Caki2 (cell line): ENCODE data around the gene ADCK2. TPM values are rescaled to one million over a fixed set of nuclear protein-coding genes. Genes with fewer than 3 reads are reported as not detected.
"Not testable (repeated sequence)": the region's sequence is repeated elsewhere in the genome, so short reads cannot be mapped to it uniquely, and the experiment has no call there.

ENCODE experiments used
- DNase-seq: peaks from one replicate; pipeline ENCODE4 v3.0.0-alpha.2; 2015; ENCODE audit warnings: low read depth
- in situ Hi-C: cut with HindIII; loops from 2 replicates; pipeline ENCODE4 v1.10.0; 2016; ENCODE audit warnings: low sequenced_read_pairs, low pct_unique_long_range_greater_than_20kb, mixed read lengths
- total RNA-seq: library from RNA; depleted of rRNA; stranded (reverse); fragments of >200 nt; shearing (Covaris generic); gene quantifications from 2 replicates; pipeline ENCODE4 v1.2.3, GENCODE V29; 2014; ENCODE audit warnings: low replicate concordance; rRNA removed

The ADCK2 gene
- 49.0 and 52.8 TPM in 2 replicates for total RNA-seq

- in situ Hi-C loops, result no loop called here
- no peak for DNase-seq
These were observed at the start of gene ADCK2 for GRCh38 chr7:140672382-140673062. Gene ADCK2, plus strand, starts transcription at chr7:140672945. Its CDS starts 386 bp downstream, at chr7:140673331.

GRCh38 chr7:140623980-140624379 lies 48.8 kb upstream of the ADCK2 start:
- in situ Hi-C loops, result no loop called here
- no peak for DNase-seq

GRCh38 chr7:140624392-140625191 lies 48.2 kb upstream of the ADCK2 start:
- in situ Hi-C loops, result no loop called here
- no peak for DNase-seq

- in situ Hi-C loops, DNase-seq: not testable (repeated sequence)
These were observed 47.6 kb upstream of the ADCK2 start for GRCh38 chr7:140625192-140625558.

GRCh38 chr7:140625908-140626868 lies 46.6 kb upstream of the ADCK2 start:
- DNase-seq, result peak; percentile 50

GRCh38 chr7:140631021-140631420 lies 41.7 kb upstream of the ADCK2 start:
- DNase-seq, result no peak
- in situ Hi-C loops, result no loop called here

More at GRCh38 chr7:140625908-140626868, 46.6 kb upstream of the ADCK2 start:
- in situ Hi-C loops, result no loop called here

- DNase-seq, result no peak
- in situ Hi-C loops, result no loop called here
These were observed 41.1 kb upstream of the ADCK2 start for GRCh38 chr7:140631602-140632001.

- in situ Hi-C loops, result no loop called here
These were observed 37.4 kb upstream of the ADCK2 start for GRCh38 chr7:140635345-140635744.

GRCh38 chr7:140635816-140636215 lies 36.9 kb upstream of the ADCK2 start:
- no peak for DNase-seq
- in situ Hi-C loops, result no loop called here

More at GRCh38 chr7:140635345-140635744, 37.4 kb upstream of the ADCK2 start:
- no peak for DNase-seq

- DNase-seq, result no peak
- in situ Hi-C loops, result no loop called here
These were observed 35.3 kb upstream of the ADCK2 start for GRCh38 chr7:140637400-140637799.

- no peak for DNase-seq
- in situ Hi-C loops, result no loop called here
These were observed 34.5 kb upstream of the ADCK2 start for GRCh38 chr7:140638173-140638791.

- DNase-seq, result no peak
- in situ Hi-C loops, result no loop called here
These were observed 33.2 kb upstream of the ADCK2 start for GRCh38 chr7:140639366-140640053.

- in situ Hi-C loops, result no loop called here
- no peak for DNase-seq
These were observed 32.6 kb upstream of the ADCK2 start for GRCh38 chr7:140640060-140640637.

GRCh38 chr7:140640727-140641523 lies 31.8 kb upstream of the ADCK2 start, which contains the start of gene DENND2A:
Gene DENND2A, minus strand, starts transcription at chr7:140640813. Its CDS starts 38,416 bp downstream, at chr7:140602397.
- DNase-seq, result no peak
- in situ Hi-C loops, result no loop called here

- no peak for DNase-seq
- in situ Hi-C loops, result no loop called here
These were observed 31.1 kb upstream of the ADCK2 start for GRCh38 chr7:140641524-140642195.

- in situ Hi-C loops, result no loop called here
These were observed 29.3 kb upstream of the ADCK2 start for GRCh38 chr7:140643416-140643815.

More at GRCh38 chr7:140643416-140643815, 29.3 kb upstream of the ADCK2 start:
- no peak for DNase-seq
